A673 (cell line): ENCODE measurements around the gene SCGB3A1. TPM values are rescaled to one million over a fixed set of nuclear protein-coding genes. Genes with fewer than 3 reads are reported as not detected.

Experiments
- BruUV-seq: library from RNA; stranded (reverse); fragments of 400-500 nt; replicated peaks from 2 replicates; lab custom pipeline; 2021; lab: Mats Ljungman, UMichigan
- CTCF ChIA-PET: fragments of 300-600 bp; sonication (Branson Sonifier 250); formaldehyde crosslinking; loops from one replicate; lab custom pipeline; 2022; ENCODE audit warnings: antibody characterized with exemption; lab: Charles Lee
- POLR2A ChIA-PET: fragments of 300-600 bp; sonication (Branson Sonifier 250); formaldehyde crosslinking; loops from one replicate; lab custom pipeline; 2022; ENCODE audit warnings: antibody characterized with exemption; ENCODE audit not compliant: low non-redundant PET; lab: Charles Lee
- DNase-seq: peaks from one replicate; pipeline ENCODE4 v3.0.0-alpha.2; 2015; ENCODE audit warnings: low spot score
- H3K27ac ChIP-seq: fragments of 200-600 bp; sonication (generic); 2 replicates; pipeline ENCODE4 v1.5.1; 2016; ENCODE audit warnings: mixed run types, low read depth, mild to moderate bottlenecking, mixed read lengths, antibody characterized with exemption, low read length; ENCODE audit not compliant: poor library complexity, severe bottlenecking
- H3K27me3 ChIP-seq: fragments of 200-600 bp; sonication (generic); replicated peaks from 2 replicates; pipeline ENCODE4 v1.6.1; 2017; ENCODE audit warnings: mixed run types, low read depth, mild to moderate bottlenecking, mixed read lengths, antibody characterized with exemption, low read length; ENCODE audit not compliant: insufficient read depth, poor library complexity
- H3K36me3 ChIP-seq: fragments of 200-600 bp; sonication (generic); 2 replicates; pipeline ENCODE4 v1.6.1; 2016; ENCODE audit warnings: mixed run types, mild to moderate bottlenecking, mixed read lengths, antibody characterized with exemption, low read length; ENCODE audit not compliant: insufficient read depth, poor library complexity, severe bottlenecking
- H3K4me1 ChIP-seq: fragments of 200-600 bp; sonication (generic); 2 replicates; pipeline ENCODE4 v1.6.1; 2017; ENCODE audit warnings: mixed run types, mild to moderate bottlenecking, mixed read lengths, antibody characterized with exemption, low read length; ENCODE audit not compliant: insufficient read depth, poor library complexity, severe bottlenecking
- H3K4me3 ChIP-seq: fragments of 200-600 bp; sonication (generic); 2 replicates; pipeline ENCODE4 v1.5.1; 2016; ENCODE audit warnings: low read depth, mixed run types, mild to moderate bottlenecking, mixed read lengths, low read length; ENCODE audit not compliant: poor library complexity, severe bottlenecking
- H3K9me3 ChIP-seq: fragments of 200-600 bp; sonication (generic); 2 replicates; pipeline ENCODE4 v1.6.1; 2016; ENCODE audit warnings: mixed run types, low read depth, mild to moderate bottlenecking, mixed read lengths, antibody characterized with exemption, low read length; ENCODE audit not compliant: poor library complexity, severe bottlenecking
- CTCF ChIP-seq: fragments of 300-800, 200-600 bp; sonication (generic); conservative IDR thresholded peaks from 2 replicates; pipeline ENCODE4 v1.5.1; 2017; ENCODE audit warnings: low read depth, mild to moderate bottlenecking, antibody characterized with exemption, low read length, moderate library complexity, mixed read lengths
- EZH2 ChIP-seq: fragments of 200-600 bp; sonication (generic); IDR thresholded peaks from 2 replicates; pipeline ENCODE4 v1.6.1; 2017; ENCODE audit warnings: borderline replicate concordance, low read depth, mild to moderate bottlenecking, mixed read lengths, antibody characterized with exemption, low read length; ENCODE audit not compliant: poor library complexity, severe bottlenecking
- intact Hi-C: fragments of 100-400 bp; cut with micrococcal nuclease; formaldehyde crosslinking; loops from one replicate; pipeline ENCODE4 v1.10.0; 2022; ENCODE audit not compliant: unreplicated experiment
- total RNA-seq: library from RNA; stranded (reverse); gene quantifications from 2 replicates; pipeline ENCODE4 v1.2.3, GENCODE V29; 2021

SCGB3A1 gene
- total RNA-seq, 1 experiment from 2014 or later = not detected

GRCh38 chr5:180595381-180596114 is 4.2 kb upstream of the SCGB3A1 start:
- no peak for DNase-seq
- POLR2A ChIA-PET = no interaction called here
- BruUV-seq = no TSS peak
- CTCF ChIA-PET = no interaction called here
- Histone ChIP-seq H3K27ac (no peak overlapping the region), H3K4me3 (no peak overlapping the region), H3K36me3 (no peaks in the 10 kb centered on the region), H3K9me3 (no peaks in the 10 kb centered on the region), H3K4me1 (no peaks in the 10 kb centered on the region), H3K27me3 (peaks cover 18% of the 10 kb centered on the region)
- no peak for TF ChIP-seq EZH2
- TF ChIP-seq CTCF = no peak
- intact Hi-C loops = no loop called here

- no peaks in the 10 kb centered on the region for H3K9me3 ChIP-seq
- H3K27ac ChIP-seq = no peak overlapping the region
- intact Hi-C loops = no loop called here
- POLR2A ChIA-PET = no interaction called here
- no peak overlapping the region for H3K4me3 ChIP-seq
- BruUV-seq = no TSS peak
- no peaks in the 10 kb centered on the region for H3K4me1 ChIP-seq
- H3K36me3 ChIP-seq = no peaks in the 10 kb centered on the region
- H3K27me3 ChIP-seq = peaks cover 23% of the 10 kb centered on the region
- CTCF ChIA-PET = no interaction called here
- TF ChIP-seq CTCF (no peak), EZH2 (no peak)
- no peak for DNase-seq
Measured at GRCh38 chr5:180595046-180595379, 3.7 kb upstream of the SCGB3A1 start.

GRCh38 chr5:180594311-180595045 is 3.2 kb upstream of the SCGB3A1 start:
- TF ChIP-seq EZH2 = no peak
- TF ChIP-seq CTCF = no peak
- H3K4me3 ChIP-seq = no peak overlapping the region
- POLR2A ChIA-PET = no interaction called here
- CTCF ChIA-PET = no interaction called here
- H3K4me1 ChIP-seq = no peaks in the 10 kb centered on the region
- intact Hi-C loops = no loop called here
- no peak overlapping the region for H3K27ac ChIP-seq
- BruUV-seq = no TSS peak
- H3K36me3 ChIP-seq = no peaks in the 10 kb centered on the region
- no peak for DNase-seq
- H3K27me3 ChIP-seq = peaks cover 29% of the 10 kb centered on the region
- H3K9me3 ChIP-seq = no peaks in the 10 kb centered on the region
